ENCODE data around the gene MYT1.

MYT1 gene

DNA sequence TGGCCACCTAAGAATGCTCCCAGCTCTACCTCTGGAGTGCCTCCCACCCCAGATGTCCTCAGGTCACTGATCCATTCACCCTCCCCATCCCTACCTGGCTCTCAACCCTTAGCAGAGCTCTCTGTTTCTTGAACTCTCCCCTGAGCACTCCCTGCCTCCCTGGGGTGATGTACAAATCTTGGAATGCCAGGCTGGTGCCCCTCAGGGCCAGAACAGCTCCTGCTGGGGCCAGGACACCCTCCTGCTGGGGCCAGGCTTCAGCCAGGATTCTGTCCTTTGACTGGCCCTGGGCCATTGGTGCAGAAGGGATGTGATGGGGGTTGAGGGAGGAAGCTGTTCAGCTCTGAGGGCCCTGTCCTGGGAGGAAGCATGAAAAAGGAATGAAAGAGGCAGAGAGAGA is 30.0 kb downstream of the MYT1 start:
- DNase-seq, result no peak

DNA sequence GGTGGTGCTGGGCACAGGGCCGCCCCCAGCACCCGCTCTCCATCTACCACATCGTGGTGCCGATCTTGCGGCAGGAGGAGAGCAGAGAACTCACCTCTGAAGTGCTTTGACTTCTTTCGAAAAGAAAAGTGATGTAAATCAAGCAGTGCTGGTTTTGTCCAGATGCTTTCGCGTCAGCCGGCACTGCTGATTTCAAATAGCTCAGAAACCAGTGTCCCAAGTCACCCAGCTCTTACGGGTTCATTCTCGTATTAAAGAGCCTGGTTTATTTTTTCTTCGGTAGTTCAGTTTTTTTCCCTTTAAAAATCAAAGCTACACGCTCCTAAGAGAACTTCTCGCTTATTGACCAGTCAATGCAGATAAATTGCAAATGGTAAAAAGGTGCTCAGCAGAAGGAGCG is 32.1 kb downstream of the MYT1 start:
- DNase-seq, result no peak

DNA sequence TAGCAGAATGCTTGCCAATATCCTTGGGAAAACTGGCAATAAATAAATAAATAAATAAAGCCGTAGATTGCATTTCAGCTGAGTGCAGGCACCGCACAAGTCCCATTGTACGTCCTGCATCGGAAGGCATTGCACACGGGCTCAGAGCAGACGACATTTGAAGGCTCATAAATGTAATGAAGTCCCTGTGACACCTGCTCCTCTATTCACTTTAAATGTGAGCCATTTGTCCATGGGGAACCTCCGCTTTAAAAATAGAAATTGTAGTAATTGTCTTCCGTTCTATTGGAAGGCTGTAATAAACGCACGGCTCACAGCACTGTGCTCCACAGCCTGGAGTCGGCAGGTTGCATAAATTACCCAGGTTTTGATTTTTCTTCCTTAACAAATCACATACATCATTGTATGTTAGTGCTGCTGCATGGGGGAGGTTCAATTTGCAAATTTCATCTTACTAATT is 32.6 kb downstream of the MYT1 start:
- DNase-seq, result no peak

DNA sequence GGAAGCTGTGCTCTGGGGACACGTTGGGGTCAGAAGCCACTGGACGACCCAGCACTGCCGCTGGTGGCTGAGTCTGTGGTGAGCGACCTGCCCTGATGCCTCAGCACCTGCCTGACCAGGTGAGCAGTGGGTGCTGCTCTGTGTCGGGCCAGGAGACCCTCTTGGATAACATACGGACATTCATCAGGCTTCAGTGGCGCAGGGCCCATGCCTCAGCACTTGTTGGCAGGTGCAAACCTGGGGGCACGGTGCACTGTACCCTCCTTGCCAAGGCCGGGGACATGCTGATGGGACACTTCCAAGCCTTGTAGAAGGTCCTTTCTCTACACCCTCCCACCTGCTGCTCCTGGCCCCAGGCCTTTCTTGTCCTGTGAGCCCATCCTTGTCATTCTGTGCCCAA is 34.1 kb downstream of the MYT1 start:
- no peak for DNase-seq

DNA sequence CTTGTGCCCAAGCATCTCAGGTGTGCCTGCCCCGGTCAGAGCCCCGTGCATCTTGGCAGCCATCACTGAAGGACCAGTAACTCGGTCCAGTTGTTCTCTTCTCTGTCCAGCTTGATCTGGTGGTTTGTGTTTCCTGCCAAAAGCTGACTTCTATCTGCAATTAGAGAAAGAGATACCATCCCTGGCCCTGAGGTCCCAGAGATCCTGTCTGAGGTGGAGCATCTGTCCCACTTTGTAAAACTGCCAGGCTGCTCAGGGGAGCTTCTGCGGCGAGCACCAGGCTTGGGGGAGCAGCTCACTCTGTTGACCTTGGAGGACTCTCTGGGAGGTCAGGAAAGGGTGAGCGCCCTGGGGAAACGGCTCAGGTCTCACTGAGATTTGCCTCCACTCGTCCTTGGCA is 35.1 kb downstream of the MYT1 start:
- no peak for DNase-seq

DNA sequence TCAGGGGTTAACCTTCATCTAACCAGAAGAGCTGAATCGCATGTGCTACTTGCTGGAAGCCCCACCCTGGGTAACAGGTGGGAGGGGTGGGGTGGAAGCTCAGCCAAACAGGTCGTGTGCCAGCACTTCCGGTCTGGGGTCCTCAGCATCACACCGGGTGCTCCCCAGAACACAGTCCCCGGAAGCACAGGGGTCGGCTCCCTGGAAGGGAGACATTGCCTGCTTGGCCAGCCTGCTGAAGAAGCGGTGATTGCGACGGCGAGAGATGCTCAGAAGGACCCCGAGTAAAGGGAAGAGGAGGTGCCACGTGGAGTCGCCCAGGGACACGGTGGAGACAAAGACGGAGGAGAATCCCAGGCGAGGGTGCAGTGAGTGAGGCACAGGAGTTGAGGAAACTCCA is 36.5 kb downstream of the MYT1 start:
- no peak for DNase-seq

DNA sequence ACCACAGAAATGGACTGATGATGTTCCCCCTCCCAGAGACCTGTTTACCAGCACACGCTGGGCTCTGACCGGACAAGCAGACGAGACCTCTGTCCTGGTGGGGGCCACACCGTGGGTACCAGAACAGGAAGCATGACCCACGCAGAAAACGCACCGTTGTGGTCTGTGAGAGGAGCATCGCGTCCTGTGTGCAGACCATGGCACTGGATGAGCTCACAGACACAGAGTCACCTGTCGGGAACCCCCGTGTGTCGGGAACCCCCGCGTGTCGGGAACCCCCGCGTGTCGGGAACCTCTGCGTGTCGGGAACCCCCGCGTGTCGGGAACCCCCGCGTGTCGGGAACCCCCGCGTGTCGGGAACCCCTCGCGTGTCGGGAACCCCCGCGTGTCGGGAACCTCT is 37.4 kb downstream of the MYT1 start:
- DNase-seq, result no peak

DNA sequence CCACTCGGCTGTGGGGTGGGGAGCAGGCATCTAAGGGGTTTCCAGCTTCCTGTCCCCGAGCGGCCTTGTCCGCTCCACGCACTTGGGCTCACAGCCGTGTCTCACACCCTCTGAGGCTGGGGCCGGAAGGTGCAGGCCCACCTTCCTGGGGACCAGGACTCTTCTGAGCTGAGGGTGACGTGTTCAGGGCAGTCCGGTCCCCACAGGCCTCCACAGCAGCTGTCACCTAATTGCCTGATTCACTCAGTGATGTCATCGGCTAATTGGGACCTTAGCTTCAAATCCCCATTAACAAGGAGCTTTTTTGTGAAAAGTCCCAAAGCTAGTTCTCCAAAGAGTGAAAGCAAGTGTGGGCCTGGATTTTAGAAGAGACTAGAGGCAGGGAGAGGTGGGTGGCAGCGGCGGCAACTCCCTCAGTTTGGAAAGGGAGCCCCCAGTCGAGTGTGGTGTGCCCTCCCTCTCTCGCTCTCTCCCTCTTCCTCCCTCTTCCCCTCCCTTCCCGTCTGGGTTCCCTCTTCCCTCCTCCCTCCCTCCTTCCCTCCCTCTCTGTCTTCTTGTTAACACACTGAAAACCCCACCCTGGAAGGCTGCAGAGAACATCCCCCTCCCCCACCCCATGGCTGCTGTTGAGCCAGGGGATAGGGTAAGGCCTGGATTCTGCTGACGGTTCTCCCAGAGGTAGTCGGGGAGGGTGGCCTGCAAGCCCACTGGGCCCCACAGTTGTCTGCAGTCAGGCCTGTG is 39.0 kb downstream of the MYT1 start:
- DNase-seq, result no peak

DNA sequence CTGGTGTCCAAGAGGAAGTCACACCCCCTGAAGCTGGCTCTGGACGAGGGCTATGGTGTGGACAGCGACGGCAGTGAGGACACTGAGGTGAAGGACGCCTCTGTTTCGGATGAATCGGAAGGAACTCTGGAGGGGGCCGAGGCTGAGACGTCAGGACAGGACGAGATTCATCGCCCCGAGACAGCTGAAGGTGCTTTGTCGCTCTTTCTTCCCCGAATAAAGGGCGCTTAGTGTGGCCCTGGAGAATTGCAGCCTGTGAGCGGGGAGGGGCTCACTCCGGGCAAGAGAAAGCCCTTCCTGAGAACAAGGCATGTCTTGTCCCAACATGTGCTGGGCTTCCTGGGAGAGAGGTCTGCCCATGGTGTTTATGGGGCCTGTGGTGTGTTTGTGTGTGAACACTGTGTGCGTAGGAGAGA is 41.4 kb downstream of the MYT1 start:
- no peak for DNase-seq

DNA sequence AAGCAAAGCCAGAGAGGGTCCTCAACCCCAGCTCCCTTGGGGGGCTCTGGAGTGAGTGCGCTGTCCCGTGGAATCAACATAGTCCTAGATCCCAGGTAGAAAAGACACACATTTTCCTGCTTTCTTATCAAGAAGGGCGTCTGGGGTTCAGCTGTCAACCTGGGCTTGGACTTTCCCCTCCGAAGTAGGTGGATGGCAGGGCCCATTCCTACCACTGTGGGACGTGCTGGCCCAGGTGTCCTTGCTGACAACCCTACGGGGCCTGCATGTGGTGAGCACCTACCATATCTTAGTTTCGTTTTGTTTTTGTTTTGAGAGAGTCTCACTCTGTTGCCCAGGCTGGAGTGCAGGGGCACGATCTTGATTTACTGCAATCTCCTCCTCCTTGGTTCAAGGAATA is 42.4 kb downstream of the MYT1 start:
- DNase-seq, result no peak

DNA sequence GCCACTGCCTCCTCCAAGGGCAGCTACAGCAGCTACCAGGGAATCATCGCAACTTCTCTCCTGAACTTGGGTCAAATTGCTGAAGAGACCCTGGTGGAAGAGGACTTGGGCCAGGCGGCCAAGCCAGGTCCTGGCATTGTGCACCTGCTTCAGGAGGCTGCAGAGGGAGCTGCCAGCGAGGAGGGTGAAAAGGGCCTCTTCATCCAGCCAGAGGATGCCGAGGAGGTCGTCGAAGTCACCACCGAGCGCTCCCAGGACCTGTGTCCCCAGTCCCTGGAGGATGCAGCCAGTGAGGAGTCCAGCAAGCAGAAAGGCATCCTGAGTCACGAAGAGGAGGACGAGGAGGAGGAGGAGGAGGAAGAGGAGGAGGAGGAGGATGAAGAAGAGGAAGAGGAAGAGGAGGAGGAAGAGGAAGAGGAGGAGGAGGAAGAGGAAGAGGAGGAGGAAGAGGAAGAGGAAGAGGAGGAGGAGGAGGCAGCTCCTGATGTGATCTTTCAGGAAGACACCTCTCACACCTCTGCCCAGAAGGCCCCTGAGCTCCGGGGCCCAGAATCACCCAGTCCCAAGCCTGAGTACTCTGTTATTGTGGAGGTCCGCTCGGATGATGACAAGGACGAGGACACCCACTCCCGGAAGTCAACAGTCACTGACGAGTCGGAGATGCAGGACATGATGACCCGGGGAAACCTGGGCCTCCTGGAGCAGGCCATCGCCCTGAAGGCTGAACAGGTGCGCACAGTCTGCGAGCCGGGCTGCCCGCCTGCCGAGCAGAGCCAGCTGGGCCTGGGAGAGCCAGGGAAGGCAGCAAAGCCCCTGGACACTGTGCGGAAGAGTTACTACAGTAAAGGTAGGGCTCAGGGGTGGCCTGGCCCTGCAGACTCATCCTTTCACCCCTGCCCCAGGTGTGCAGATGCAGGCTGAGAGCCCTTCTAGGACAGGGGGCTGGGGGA is 43.7 kb downstream of the MYT1 start:
- DNase-seq, result no peak

DNA sequence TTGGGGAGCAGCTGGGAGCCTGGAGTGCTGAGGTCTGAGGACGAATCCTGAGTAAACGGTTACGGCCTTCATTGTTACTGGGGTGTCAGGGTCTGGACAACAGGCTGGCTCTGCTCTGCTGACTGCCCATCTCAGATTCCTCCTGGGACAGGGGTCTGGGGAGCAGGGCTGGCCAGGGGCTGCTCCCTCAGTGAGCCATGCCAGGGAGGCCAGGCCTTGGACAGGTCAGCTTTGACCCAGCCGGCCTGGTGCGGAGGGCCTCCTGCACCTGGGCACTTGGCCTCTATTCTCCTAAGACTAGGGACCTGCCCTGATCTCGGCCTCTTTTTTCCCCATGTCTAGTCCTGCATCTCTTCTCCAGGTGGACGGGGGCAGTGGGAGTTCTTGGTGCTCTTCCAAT is 44.9 kb downstream of the MYT1 start:
- DNase-seq, result no peak

DNA sequence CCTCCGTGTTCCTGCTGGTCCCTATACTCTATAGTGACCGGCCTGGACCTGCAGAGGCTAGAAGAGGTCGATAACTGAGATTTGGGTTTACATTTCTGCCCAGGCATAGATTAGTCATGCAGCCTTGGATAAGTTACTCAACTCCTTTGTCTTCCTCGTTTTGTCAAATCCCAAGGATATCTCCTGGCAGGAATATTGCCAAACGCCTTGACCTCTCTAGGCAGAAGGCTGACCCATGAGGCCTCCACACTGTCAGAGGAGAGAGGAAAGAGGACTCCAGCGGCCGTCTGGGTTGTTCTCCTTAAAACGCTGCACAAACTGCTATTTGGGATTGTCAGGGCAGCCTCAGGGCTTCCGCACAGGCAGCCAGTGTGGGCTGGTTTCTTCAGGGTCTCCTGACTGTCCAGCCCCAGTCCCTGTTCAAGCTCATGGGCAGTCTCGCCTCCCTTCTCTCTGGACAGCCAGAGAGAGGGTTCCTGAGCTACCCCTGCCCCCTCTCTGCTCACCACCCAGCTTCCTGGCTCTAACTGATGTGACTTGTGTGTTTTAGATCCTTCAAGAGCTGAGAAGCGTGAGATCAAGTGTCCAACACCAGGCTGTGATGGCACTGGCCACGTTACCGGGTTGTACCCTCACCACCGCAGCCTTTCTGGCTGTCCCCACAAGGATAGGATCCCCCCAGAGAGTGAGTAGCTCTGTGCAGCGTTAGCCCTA is 46.6 kb downstream of the MYT1 start:
- no peak for DNase-seq

DNA sequence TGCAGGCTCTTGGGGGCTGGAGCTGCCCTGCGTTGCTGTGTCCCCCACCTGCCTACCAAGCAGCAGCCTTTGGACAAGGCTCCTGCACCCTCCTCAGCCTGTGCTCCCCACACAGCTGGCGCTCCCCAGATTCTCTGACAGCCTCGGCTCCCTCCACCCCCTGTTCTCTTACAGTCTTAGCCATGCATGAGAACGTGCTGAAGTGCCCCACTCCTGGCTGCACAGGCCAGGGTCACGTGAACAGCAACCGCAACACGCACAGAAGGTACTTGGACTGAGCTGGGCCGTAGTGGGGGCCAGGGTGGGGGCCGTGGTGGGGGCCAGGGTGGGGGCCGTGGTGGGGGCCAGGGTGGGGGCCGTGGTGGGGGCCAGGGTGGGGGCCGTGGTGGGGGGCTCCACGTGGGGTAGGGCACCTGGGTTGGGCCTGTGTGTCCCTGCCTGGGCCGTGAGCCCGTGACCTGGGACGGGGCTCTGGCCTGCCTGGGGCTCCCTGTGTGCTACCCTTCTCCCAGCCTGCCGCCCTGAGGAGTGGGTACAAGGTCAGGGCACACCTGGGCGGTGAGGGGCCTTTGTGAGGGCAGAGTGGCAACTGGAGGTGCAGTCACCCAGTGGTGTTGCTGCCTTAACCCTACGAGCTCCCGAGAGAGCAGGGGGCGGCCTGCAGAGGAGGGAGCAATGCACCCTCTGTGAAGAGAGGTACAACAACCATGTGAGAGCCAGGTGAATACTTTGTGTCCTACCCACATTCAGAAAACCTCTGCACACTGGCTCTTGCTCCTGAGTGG is 47.8 kb downstream of the MYT1 start:
- no peak for DNase-seq

DNA sequence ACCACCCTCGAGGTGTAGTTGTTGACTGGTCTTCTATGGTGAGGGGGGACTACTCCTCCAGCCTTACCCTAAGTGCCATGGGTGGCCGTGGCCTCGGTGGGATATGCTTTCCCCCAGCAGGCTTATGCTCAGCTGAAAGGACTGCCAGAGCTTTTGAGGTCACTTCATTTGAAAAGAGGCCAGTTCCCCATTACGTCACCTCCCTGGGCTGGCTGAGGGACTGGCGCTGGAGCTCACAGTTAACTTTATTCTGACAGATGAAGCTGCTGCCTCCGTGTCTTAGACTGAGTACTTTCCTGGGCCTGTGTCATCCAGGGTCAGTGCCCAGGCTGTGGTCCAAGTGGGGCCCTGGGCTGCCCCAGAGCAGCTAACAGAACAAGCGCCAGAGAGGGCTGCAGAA is 48.5 kb downstream of the MYT1 start:
- DNase-seq, result no peak

DNA sequence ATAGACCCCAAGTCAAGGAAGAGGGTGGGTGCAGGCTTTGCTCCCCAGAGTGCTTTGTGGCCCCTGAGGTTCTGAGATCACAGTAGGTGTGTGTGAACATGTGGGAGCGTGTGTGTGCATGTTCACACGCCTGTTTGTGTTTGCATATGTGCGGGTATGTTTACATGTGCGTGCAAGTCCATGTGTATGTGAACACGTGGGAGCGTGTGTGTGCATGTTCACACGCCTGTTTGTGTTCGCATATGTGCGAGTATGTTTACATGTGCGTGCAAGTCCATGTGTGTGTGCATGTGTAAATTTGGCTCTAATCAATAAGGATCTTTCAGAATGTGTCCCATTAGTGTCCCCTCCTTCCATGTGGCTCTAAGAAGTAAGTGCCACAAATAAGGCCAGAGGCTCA is 49.9 kb downstream of the MYT1 start:
- no peak for DNase-seq

DNA sequence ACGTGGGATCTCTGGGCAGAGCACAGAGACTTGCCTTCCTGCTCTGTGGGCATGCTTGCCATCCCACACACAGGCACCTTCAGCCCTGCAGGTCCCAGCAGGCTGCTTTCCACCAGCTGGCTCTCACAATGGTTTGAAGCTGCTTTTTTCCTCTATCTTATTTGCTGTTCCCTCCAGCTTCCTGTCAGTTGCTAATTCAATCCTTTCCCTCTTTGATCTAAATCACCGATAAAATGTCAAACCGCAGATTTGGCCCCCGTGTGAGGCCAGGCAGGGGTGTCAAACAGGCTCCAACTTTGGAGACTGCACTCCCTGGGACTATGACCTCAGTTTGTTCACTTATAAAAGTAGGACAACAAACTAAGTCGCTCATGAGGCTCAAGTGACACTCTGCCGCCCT is 50.7 kb downstream of the MYT1 start:
- no peak for DNase-seq

DNA sequence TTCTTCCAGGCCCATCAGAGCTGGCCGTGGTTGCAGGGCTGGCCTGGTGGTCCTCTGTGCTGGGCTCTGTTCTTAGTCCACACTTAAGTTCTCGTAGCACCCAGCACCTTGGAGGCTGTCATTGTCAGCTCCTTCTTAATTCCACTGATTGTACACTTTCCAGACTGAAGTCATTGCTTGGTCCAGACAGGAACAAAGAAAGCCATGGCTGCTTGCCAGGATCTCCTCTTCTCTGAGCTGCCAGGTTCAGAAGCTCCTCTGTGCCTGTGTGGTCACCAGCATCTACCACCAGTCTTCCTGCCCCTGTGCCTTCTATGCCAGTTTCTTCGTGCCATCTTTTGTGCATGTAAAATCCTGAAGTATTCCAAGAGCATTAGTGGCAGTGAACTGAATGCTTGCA is 51.8 kb downstream of the MYT1 start:
- DNase-seq, result no peak

DNA sequence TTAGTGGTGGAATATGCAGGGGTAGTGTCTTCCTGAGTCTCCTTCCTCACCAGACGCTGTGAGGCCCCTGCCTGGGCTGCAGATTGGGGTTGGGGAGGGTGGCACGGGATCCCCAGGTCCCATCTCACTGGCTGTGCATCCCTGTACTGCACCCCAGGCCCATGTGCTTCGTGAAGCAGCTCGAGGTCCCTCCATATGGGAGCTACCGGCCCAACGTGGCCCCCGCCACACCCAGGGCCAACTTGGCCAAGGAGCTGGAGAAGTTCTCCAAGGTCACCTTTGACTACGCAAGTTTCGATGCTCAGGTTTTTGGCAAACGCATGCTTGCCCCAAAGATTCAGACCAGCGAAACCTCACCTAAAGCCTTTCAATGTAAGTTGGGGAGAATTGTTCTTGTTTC is 52.7 kb downstream of the MYT1 start:
- DNase-seq, result no peak

DNA sequence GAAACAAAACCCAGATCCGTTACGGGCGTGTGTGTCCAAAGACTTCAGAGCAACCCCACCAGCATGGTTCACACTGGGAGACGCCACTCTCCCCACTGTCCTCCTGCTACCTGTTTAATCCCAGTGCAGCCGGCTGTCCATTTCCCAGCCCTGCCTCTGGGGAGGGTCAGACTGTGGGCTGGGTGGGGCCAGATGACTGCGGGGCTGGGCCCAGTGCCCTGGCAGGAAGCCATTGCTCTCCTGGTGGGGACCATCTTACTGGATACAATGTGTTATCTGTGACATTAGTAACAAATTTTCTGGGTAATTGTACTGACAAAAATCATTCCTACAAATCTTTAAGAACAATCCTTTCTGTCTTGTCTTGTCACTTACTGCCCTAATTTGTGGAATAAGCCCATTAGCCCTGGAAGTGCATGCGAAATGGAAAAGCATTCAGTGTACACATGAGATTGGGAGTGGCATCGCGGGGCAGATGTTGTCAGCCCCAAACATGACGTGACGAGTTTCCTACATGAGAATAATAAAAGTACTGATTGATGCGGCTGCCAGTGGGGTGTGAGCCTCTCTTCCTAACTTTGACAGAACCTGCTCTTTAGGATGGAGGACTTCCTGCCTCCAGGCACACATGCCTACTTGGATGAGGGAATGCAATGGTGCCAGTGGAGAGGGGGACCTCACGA is 53.4 kb downstream of the MYT1 start:
- no peak for DNase-seq

DNA sequence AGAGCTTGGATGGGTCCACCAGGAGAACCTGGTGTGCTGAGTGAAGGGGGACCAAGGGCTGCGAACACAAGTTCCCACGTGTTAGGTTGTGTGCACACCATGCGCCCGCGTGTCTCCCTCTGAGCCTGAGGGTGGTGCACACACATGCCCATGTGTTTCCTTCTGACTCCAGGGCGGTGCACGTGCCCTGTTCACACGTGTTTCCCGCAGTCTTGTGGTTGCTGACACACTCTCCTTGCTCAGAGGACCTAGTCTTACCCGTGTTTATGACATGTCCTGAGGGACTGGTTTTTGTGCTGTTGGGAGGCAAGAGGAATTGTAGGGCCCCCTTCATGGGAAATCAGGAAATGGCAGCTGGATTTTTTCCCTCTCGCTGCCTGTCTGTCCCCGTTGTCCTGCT is 55.0 kb downstream of the MYT1 start:
- DNase-seq, result no peak

DNA sequence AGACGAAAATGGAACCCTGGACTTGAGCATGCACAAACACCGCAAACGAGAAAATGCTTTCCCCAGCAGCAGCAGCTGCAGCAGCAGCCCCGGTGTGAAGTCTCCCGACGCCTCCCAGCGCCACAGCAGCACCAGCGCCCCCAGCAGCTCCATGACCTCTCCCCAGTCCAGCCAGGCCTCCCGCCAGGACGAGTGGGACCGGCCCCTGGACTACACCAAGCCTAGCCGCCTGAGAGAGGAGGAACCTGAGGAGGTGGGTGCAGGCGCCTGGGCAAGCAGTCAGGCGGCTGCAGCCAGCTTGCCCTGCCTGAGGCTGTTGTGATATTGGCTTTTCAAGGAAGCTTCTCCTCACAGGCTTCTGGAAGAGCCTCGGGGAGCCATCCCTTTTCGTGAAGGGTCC is 55.5 kb downstream of the MYT1 start:
- no peak for DNase-seq
